Activated T-cell treated with anti-CD3 and anti-CD28 coated beads for 1 hour (primary cell): ENCODE results near the gene RLBP1.

Experiments
- DNase-seq: peaks from one replicate; pipeline ENCODE4 v3.0.0-alpha.2; 2020; ENCODE audit warnings: low read depth

Gene RLBP1

DNA sequence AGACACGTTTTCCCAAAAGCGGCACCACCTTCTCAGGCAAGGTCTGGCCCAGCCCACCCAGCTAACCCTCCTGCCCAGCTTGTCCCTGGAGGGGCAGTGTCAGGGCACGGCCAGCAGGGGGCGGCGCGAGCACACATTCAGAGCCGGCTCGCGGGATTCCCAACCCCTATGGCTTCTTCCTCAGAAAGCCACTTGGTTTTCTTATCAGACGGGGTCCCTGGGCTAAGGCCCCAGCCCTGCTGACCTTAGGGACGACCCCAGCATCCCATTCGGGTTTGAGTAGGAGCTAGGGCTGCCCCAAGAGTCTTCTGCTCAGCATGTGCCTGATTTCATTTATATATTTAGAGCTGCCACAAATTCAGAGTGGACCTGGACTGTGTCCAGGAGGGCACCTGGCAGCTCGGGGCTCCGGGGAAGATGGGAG, 14.5 kb downstream of the RLBP1 start:
- peak; percentile 63 for DNase-seq

- DNase-seq: no peak
These were observed 15.3 kb downstream of the RLBP1 start for GRCh38 chr15:89205991-89206585.

DNA sequence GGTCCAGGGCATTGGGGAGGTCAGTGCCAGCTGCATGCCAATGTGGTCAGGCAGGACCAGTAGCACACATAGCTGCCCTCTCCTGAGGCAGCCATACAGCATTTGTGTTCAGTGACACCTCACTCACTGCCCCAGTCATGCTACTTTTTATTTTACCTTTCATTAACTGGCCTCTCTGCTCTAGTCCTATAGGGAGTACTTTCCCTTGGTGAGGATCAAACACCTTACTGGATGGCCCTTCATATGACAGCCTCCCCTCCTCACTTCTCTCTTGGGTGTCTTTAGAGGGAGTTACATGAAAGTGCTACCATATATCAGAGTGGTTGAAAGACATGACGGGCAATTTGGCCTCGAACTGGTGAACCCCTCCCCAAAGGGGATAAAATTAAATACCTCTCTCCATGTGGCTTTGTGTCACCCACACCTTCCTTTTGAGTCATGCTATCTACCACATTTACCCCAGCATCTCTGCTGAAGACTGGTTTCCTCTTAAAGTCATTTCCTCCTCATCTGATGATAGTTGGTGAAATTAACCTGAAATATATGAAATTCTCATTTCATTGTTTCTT, 17.6 kb downstream of the RLBP1 start:
- DNase-seq: no peak

DNA sequence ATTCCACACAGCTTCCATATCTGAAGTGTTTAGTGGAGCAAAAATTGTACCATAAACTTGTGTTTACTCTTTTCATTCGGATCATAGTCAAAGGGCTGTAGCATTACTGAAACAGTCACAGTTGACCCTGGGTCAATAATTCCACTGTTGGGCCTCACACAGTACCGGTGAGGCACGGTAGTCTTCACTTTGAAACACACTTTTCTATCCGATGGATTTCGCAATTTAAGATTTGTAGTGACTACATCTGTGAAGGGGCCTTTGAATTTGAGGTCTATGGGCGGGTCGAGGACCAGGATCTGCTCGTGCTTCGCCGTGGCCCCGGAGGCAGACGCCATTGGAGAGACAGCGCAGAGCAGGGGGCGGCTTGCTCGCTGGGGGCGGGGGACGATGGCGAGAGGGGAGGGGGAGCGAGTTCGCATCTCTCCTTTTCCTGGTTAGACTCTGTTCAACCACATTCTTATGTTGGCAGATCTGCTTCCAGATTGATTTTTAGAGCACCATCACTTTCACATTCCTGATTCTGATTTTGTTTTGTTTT, 19.8 kb downstream of the RLBP1 start:
- DNase-seq: no peak

GRCh38 chr15:89200182-89200581, 21.2 kb downstream of the RLBP1 start:
- DNase-seq: no peak

DNA sequence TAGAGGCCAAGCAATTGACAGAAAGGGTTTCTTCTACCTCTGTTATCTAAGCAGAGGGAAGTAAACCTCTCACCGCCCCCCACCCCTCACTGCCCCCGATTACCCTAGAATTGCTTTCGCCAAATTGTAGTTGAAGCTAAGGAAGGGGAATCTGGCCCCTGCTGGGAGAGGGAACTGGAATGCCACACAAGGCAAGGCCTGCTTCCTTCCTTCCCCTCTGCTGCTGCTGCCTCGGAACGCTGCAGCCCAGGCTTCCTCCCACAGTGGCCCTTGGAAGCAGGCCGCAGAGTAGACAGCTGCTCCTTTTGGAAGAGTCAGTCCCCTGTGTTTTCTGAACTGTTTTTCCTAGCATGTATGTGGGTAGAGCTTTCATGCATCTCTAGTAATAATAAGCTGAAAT, 21.6 kb downstream of the RLBP1 start:
- no peak for DNase-seq

DNA sequence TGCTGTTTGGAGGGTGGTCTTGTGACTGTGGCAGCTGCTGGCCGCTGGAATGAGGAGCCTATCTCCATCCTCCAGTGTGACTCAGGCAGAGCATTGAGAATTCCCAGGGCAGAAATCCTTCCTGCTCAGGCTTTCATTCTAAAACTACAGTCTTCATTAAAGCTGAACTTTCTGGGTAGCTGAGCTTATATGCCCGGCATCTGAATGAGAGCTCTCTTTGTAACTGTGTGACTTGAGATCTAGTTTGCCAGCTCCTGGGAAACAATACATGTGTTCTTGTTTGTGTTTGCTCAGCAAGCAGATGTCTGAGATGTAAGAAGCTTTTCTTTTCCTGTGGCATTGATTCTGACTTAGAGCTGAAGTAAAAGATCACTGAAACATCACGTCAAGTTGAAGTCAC, 22.4 kb downstream of the RLBP1 start:
- DNase-seq: no peak

DNA sequence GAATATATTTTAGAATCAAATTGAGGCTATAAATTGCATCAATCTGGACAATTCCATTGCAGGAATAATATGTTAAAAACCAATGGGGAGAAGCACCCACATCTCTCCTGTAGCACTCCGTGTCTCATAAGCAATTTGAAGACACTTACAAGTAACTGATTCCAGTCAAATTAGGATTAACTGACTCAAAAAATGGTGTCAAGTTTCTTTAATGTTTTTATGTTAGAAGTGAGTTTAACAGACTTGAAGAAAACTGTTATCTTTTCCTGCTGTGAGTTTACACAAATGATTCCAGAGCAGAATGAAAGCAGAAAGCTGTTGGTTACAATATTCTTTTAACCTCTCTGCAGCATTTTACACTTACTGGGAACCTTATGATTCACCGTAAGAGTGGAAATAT, 23.2 kb downstream of the RLBP1 start:
- no peak for DNase-seq

DNA sequence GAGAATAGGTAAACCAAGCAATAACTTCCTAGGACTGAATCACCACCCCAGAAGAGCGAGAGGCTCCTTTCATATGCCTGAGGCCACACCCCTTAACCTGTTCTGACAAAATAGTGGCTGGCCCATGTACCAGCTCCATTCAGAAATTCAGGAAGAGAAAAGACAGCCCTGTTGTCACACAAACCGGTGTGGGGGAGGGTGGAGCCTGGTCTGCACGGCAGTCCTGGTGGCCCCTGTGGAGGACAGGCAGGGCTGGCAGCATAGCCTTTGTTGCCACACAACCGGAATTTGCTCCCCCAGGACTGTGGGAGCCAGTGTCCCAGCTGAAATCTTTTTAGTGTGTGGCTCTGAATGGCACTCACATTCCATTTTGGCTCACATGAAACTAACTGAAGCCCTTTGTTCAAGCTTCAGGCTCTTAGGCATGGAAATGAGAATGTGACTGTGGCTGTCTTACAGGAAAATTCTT, 23.8 kb downstream of the RLBP1 start:
- DNase-seq: no peak

- no peak for DNase-seq
These were observed 24.4 kb downstream of the RLBP1 start for GRCh38 chr15:89196994-89197393.

DNA sequence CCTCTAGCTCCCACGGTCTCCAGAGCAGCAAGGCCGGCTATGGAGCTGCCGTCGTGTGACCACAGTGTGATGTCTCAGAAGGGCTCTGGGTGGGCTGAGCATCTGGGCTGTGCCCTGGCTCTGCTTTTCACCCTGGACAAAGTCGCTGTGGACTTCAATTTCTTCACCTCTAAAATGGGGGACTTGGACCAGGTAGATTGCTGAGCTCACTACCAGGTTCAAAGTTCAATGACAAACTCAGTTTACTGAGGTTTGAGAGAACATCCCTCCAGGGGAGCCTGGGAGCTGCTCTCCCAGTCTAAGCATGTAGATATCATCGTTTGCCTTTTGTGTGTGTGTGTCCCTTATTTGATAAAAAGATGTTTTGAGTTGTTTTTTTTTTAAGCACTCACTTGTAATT, 25.1 kb downstream of the RLBP1 start:
- no peak for DNase-seq

- no peak for DNase-seq
These were observed 25.5 kb downstream of the RLBP1 start for GRCh38 chr15:89195836-89196235.

- no peak for DNase-seq
These were observed 26.8 kb downstream of the RLBP1 start for GRCh38 chr15:89194608-89195007.

DNA sequence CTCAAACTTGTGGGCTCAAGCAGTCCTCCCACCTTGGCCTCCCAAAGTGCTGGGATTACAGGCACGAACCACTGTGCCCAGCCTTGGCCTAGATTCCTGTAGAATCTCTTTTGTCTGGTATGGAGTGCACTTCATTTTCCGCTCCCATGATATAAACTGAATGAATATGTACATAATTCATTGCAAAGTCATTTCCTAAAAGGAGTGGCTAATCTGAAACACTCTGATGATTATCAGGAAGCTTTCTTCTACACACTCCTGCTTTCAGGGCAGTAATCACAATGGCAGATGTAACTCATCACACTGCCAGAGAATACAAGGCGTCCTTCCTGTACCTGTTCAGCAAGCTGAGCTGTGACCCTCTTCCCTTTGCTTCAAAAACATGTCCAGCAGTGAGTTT, 28.6 kb downstream of the RLBP1 start:
- DNase-seq: no peak

DNA sequence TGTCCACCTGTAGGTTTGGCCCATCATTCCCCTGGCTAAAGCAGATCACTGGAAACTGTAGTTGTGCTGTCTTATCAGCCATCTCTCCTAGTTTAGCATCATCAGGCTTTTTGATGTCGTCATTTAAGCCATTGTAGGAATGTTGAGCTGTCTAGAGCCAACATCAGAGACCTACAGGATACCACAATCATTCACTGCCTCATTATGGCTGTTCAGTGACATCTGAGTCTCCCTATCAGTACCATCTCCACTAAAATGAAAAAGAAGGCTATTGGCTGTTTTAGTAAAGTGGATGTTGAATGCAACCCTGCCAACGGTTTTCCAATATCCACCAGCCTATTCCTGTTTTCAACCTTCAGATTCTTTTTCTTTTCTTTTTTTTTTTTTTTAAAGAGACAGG, 29.2 kb downstream of the RLBP1 start:
- no peak for DNase-seq

- no peak for DNase-seq
These were observed 33.3 kb downstream of the RLBP1 start for GRCh38 chr15:89187986-89188514.

DNA sequence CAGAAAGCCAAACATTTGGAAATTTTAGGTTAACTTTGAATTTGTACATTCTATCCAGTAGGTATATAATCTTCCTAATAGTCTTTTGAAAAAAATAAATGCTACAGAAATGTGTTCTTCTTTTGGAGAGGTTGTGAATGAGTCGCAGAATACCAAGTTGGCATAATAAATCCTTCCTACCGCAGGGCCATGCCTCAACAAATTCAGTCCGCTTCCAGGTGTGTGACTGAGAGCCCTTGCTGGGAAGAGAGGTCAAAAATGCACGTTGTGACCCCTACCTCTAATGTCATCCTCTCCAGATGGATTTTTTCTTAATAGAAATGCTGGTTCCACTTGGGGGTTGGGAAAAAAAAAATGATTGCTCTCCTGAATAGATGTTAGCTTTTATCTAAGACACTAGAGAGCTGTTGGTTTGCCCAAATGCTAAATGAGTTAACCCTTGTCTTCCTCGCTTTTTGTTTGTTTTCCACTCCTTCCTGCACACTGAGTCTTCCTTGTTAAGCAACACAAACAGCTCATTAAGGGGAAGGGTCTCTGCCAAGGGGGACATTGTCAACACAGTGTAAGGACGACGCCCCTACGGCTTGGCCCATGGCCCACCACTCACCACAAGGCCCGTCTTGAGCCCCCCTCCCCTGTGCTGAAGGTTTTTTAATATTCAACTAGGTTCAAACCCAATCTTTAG, 33.9 kb downstream of the RLBP1 start:
- DNase-seq: no peak

GRCh38 chr15:89186803-89187202, 34.6 kb downstream of the RLBP1 start:
- no peak for DNase-seq

GRCh38 chr15:89184886-89185526, 36.4 kb downstream of the RLBP1 start:
- DNase-seq: no peak

DNA sequence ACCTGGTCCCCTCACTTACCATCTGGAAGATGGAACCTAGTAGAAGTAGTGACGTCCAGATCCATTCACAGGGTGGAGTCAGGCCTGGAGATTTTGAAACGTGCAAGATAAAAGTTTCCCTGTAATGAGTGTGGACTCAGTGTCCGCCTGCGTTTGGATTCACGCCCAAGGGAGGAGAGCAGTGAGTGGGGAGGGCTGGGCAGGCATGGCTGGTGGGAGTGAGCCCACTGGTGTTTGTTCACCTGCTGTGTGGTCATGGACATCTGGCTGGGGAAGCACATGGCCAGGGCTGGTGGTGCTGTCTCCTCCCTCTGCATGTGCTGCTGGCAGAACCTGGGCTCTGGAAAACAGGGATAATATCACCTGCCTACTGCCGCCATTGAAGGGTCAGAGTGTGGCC, 37.0 kb downstream of the RLBP1 start:
- no peak for DNase-seq

DNA sequence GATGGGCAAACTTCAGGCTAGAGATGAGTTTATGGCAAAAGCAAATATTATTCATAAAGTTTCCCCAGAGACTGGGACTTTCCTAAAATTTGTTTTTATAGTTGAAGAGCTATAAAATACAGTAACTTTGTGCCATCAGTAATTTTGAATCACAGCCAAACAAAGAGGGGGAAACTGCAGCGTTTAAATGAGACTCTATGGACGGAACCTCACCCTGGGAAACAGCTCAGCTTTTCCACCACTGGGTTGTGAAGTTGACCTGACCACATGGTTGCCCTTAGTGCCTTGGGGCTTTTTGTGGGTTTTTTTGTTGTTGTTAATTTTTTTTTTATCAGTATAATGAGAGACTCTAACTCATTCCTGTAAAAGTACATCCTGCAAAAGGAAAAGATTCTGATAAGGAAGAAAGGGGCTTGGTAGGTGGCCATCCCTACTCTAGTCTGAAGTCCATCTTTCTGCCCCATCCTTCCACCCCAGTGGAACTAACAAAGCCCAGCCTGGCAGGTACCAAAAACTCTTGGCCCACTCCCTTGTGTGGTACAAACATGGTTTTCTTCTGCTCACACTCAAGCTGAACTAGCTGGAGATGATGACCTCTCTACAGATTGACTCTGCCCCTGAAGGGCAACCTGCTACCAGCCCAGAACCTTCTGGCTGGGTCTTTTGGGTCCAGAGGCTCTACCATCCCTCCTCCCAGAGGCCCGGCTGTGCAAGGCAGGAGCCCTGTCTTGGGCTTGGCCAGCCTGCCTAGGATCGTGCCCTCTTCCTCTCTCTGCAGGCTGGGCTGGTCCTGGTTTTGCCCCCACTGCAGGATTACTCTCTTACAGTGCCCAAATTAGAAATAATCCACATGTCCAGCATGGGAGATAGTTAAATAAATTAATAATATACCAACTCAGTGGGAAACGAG, 41.2 kb downstream of the RLBP1 start:
- DNase-seq: no peak
